HS-27A (cell line): ENCODE data around the gene CAPN11.

Experiments
- DNase-seq: peaks from one replicate; pipeline ENCODE4 v3.0.0-alpha.2; 2012; ENCODE audit warnings: low read depth, missing footprints

The CAPN11 gene

DNA sequence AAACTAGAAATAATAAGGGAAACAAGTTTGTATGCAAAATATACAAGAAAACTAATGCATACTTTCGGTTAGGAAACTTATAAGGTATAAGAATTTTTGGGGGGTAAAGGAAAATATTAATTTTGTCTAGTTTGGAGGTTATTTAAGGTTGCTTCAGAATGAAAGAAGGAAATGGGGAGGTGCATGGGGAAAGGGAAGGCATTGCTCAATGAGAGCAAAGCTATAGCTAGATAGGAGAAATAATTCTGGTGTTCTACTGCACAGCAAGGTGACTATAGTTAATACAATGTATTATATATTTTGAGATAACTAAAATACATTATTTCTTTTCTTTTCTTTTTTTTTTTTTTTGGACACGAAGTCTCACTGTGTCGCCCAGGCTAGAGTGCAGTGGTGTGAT is 52.7 kb downstream of the CAPN11 start:
- DNase-seq: no peak

DNA sequence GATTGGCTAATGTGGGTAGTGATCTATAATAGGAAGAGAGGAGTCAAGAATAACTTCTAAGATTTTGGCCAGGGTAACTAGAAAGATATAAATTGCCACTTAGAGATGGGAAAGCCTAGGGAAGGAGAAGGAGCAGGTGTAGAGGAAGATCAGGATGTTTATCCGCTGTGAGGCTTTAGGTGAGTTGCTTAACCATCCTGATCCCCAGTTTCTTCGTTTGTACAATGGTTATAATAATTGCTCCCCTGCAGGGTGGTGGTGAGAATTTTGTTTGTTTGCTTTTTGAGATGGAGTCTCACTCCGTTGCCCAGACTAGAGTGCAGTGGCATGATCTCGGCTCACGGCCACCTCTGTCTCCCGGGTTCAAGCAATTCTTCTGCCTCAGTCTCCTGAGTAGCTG is 55.7 kb downstream of the CAPN11 start:
- no peak for DNase-seq

DNA sequence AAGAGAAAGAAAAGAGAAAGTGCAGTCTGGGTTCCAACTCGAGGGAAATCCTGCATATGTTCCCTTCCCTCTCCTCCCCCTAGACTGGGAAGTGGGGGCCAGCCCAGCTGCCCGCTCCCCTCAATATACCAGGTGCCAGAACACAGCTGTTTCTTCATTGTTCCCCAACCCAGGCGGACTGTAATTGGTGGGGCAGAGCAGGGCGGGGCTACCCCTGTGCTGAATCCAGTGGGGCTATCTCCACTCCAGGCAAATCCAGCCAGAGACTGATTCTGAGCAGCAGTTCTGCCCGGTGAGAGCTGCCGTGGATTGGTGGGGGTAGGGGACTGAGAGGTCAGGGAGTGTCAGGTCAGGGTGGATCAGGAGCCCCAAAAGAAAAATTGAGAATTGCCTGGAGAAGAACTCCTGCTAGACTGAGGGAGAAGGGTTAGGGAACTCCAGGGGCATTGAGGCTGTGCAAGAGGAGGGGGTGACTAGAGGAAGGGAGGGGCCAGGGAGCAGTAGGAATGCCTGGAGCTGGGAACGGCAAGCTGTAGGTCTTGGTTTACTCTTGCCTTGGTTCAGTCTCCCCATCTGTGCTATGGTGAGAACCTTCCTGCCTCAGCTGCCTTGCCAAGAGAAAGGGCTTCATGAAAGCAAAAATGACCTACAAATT is 58.2 kb downstream of the CAPN11 start, which contains the start of gene MYMX:
MYMX (plus strand) TSS at position 250 of the 655 bp plus-strand sequence. CDS start 546 bp downstream, outside the sequence.
- no peak for DNase-seq

DNA sequence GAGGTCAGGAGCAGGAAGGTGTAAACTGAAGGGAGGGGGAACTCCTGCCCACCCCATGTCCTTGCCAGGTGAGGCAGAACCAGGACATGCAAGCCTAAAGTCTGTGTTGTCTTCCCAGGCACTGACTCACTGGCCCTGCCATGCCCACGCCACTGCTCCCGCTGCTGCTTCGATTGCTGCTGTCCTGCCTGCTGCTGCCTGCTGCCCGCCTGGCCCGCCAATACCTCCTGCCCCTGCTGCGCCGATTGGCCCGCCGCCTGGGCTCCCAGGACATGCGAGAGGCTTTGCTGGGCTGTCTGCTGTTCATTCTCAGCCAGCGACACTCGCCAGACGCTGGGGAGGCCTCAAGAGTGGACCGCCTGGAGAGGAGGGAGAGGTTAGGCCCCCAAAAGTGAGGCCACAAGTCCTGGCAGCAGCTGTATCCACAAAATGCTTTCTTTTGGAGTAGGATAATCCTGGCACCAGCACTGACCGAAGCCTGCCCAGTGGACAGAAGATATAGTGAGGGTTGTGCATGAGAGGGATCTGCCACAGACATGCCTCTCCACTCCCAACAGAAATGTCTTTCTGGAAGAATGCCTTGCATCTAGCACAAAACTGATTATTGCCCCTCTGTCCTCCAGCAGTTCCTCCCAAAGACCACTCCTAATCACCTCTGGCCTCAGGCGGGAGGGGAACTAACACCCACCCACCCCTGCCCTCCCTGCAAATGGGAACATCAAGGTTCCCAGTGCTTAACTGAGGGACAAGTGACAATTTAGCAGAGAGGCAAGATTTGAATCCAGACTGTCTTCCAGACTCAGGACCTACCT is 58.9 kb downstream of the CAPN11 start:
- no peak for DNase-seq

DNA sequence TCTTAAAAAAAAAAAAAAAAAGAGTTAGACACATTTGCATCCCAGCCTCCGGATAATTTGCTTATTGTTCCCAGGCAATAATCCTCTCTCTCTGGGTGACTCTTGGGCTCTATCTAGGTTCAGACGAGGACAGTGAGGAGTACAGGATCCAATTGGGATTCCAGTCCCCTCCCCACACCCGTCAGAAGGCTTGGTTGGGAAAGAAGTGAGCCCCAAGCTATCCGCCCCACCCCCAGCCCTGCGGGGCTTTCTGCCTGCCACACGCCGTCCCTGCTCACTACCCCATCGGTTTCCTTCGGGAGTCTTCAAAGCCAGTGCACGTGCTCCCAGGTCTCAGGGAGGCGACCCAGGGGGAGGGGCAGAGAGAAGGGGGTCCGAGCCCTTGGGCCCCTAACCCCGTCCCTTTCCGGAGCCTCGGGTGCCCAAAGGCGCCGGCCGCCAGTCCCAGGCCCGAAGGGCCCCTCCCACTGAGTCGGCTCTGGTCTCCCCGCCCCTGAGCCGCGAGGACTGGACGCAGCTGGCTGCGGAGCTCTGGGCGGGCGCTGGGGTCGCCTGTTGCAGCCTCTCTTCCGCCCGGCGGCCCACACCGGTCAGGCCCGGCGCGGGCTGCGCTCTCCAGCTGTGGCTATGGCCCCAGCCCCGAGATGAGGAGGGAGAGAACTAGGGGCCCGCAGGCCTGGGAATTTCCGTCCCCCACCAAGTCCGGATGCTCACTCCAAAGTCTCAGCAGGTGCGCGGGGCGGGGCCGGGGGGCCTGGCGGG is 60.6 kb downstream of the CAPN11 start:
- no peak for DNase-seq

DNA sequence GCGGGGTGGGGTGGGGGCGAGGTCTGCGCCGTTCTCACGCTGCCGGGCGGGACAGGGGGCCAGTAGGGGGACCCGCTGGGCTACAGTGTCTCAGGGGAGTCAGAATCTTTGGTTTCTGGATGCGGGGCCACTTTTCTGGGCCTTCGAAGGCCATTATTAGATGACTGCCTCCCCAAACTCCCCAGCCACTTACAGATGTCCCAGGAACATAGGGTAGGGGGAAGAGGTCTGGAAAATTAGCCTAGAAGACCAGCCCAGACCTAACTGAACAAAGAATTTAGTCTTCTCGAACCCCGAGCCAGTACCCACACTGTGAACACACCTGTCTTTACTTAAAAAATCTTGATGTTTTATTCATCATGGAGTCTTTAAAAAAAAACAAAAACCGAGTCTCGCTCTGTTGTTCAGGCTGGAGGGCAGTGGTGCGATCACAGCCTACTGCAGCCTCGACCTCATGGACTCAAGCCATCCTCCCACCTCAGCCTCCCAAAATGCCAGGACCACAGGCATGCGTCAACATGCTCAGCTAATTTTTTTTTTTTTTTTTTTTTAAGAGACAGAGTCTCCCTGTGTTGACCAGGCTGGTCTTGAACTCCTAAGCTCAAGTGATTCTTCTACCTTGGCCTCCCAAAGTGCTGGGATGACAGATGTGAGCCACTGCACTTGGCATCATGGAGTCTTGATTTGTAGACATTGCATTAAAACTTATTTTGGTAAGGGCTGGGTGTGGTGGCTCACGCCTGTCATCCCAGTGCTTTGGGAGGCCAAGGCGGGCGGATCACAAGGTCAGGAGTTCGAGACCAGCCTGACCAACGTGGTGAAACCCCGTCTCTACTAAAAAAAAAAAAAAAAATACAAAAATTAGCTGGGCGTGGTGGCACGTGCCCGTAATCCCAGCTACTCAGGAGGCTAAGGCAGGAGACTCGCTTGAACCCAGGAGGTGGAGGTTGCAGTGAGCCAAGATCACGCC is 61.5 kb downstream of the CAPN11 start:
- DNase-seq: no peak

DNA sequence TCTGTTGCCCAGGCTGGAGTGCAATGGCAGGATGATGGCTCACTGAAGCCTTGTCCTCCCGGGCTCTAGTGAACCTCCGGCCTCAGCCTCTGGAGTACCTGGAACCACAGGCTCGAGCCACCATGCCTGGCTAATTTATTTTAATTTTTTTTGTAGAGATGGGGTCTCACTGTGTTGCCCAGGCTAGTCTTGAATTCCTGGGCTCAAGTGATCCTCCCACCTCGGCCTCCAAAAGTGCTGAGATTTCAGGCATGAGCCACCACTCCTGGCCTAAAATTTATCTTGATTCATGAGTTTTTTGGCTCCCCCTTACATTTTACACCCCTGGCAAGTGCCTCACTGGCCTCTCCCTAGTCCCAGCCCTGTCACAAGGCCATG is 62.3 kb downstream of the CAPN11 start:
- DNase-seq: no peak

DNA sequence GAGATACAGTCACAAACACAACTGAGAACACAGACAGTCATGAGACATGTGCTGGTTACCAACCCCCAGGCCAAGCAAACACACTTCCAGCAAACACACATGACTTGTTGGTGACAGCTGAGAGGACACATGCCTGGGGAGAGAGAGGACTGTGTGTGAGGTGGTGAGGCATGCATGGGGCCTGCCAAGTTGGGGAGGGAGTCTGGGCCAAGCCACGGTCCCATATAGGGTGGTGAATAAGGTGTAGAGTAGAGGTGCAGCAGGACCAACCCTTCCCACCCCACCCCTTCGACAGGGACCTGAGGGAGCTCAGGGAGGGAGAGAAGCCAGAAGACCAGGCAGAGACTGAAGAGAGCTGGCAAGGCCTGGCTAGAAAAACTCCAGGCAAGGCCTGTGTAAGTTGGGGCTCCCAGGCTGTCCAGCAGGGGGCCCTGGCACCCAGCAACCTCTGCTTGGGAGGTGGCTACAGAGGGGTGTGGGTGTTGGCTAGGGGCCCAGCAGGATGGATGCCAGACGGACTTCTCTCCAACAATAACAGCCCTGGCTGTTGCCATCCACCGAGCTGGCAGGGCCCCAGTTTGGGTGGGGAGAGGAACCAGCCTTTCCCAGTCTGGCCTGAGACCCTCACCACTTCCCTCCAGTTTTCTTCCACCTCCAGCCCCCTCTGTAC is 62.8 kb downstream of the CAPN11 start:
- peak; percentile 93 for DNase-seq

DNA sequence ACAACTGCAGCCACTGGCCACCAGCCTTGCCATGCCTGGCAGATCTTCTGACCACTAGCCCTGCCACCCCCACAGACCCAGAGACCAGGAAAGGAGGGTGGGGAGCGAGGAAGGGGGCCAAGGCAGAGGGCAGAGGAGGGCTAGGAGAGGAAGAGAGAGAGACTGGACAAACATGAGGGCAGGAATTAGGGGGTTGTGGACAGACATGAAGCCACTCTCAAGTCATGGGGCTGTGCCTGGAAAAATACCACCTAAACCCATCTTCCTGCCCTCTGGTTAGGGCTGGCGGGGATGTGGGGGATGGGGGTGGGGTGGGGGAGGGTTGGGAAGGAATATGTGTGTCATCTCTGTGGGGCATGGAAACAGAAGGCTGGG is 63.3 kb downstream of the CAPN11 start:
- no peak for DNase-seq

DNA sequence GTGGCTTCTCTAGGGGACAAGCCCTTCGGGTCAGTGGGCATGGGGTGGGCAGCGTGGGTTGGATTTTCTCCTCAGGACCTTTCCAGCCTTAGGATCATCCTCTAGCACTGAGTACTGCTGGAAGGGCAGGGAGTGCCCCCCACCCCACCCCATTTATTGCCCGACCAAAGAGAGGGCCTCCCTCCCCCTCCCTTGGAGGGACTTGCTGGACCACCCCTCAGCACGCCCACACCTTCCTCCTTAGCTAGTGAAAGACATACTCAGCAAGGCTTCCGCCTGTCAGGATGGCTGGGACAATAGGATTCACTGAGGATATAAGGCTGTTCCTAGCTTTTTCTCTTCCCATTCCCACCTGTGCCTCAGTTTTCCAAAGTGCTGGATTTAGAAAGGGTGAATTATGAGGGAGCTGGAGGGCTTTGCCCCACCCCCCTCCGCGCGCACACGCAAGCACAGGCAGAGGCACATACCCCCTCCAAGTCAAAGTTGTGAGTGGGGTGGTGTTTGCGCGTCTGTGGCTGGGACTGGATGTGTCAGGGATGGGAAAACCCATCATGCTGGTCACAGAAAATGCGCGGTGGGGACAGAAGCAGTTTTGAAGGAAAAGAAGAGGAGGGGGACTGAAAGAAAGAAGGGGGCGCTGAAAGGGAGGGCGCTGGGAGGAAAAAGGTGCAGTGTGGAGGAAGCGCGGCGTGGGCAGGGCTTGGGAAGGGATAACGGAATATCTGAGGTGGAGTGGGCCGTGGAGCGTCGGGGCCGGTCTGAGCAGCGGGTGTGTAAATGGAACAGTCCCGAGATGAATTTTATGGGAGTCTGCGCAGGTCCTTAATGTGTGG is 64.1 kb downstream of the CAPN11 start:
- DNase-seq: no peak

DNA sequence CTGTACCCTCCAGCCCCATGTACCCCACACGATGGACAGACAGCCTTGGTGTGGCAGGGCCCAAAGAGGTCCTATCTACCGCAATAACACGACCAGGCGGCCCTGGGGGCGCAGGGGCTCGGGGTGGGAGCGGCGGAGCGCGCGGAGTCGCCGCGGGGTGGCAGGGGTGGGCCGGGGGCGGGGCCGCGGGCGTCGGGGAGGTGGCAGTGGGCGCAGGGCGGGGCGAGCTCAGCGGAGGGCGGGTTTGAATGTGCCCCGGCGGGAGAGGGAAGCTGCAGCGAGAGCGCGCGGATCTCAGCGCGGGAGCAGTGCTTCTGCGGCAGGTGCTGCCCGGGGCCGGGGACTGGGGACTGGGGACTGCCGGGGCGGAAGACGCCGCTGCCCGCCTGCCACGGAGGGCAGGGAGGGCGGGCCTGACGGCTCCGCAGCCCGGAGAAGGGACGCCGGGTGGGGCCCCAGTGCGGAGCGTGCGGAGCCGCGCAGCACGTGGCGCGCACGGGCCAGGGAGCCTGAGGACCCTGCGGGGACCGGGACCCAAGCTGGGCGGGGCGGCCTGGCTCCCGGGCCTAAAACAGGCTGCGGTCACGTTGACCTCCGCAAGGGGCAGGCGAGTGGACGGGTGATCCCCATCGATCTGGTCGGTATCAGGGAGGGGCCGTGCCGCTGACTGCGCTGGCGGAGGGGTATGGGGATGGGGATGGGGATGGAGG is 64.9 kb downstream of the CAPN11 start, which contains the start of gene SLC29A1:
SLC29A1 (plus strand) TSS at position 277 of the 710 bp plus-strand sequence. CDS start 3,719 bp downstream, outside the sequence.
- no peak for DNase-seq

DNA sequence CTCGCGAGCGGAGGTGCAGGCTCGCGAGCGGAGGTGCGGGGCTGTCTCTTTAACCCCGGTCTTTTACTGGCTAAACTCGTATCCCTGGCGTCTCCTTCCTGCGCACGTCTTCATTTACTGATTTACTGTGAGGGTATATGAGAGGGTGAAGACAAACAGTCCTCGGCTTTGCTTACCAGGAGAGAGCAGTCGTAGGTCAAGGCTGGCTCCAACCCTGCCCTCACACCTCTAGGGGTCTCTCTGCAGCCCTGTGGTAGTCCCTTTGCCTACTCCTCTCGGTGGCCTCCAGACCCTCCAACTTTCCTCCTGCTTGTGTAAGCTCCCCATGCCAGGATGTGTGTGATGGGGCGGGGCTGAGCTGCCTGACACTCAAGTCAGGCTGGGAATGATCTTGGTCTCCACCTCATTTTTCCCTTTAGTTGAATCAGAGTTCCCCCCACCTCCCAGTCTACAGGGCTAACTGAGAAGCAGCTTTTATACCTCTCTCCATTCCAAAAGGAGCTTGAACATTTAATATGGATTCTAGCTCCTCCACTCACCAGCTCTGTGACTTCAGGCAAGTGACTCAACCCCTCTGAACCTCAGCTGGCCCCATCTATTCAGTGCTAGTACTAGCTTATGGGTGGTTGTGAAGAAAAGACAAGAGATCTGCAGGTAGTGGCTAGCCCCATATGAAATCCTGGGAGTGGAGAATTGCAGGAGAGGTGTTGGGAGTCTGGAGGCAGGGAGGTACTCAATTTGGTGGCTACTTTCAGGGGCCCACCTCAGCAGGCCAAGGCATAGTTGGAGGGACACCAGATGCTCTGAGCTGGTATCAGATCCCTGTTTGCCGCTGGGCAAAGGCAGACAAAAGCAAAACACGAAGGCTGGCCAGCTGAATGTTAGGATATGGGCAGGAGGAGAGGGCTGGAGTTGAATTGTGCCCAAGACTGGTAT is 65.7 kb downstream of the CAPN11 start:
- DNase-seq: no peak

DNA sequence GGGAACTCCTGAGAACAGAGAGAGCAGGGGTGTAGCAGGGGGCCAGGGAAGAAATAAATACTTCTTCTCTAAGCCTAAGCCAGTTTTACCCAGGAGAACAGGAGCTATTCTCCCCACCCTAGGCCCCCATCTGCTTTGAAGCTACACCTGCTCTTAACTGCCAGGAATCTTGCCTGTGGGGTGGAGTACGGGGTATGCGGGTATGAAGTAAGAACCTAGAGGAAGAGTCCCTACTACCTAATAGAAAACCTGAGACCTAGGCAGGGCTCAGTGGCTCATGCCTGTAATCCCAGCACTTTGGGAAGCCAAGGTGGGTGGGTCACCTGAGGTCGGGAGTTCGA is 66.3 kb downstream of the CAPN11 start:
- no peak for DNase-seq

DNA sequence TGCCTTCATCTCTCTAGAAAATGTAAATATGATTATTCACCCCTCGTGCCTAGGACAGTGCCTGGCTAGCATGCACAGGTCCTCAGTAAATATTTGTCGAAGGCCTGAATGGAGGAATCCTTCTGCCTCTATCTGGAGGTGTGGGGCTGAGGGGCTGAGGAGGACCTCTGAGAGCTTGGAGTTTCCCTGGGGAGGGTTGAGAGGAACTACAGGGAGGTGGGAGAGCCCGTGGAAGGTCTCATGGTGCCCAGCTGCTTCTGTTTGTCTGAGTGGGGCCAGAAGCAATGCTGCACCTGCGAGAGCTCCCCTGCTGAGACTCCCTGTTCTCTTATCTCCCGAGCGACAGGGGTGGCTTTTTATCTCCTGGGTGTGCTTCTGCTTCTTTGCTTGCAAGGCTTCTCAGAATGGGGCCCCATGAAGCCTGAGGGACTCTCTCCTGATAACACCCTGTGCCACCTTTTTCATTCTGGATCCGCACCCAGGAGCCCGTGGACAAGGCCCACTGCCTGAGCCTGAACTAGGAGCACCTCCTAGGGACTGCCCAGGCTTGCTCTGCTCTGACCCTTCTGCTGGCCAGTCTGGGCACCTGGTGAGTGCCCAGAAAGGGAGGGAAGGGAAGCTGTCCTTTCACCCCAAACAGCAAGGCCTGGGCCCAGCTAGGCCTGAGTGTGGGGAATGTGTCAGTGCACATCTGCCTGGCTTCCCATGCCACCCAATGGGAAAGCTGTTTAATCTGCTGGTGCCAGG is 67.1 kb downstream of the CAPN11 start:
- DNase-seq: no peak

DNA sequence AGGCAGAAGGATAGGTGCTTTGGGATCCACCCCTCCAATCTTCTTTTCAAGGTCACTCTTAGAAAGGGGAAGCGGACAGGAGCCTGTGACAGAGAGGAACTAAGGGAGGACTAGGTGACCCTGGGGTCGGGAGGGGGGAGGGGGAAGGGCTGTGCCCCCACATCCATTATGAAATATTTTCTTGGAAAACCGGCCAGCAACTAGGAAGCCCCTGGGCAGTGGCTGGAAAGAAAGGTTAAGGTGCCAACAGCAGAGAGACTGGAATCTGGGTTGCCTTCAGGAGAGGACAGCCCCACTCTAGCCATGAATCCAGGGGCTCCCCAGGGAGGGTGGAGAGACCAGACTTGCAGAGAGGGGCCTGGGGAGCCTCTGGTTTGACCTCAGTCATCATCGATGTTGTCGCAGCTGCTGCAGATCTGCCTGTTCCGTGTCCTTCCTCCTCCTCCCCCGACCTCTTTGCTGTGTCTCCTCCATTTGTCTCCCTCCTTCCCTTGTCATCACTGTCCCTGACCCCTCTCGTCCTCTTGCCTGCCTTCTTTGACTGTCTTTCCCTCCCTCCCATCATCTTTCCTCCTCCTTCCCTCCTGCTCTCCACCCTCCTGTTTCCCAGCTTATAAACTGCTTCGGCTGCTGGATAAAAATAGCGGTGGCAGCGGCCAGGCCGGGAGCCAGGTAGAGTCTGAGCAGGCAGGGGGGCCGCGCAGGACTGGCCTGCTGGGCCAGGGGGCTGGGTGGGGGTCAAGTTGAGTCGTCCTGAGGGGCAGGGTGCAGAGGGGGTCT is 67.9 kb downstream of the CAPN11 start:
- DNase-seq: no peak

DNA sequence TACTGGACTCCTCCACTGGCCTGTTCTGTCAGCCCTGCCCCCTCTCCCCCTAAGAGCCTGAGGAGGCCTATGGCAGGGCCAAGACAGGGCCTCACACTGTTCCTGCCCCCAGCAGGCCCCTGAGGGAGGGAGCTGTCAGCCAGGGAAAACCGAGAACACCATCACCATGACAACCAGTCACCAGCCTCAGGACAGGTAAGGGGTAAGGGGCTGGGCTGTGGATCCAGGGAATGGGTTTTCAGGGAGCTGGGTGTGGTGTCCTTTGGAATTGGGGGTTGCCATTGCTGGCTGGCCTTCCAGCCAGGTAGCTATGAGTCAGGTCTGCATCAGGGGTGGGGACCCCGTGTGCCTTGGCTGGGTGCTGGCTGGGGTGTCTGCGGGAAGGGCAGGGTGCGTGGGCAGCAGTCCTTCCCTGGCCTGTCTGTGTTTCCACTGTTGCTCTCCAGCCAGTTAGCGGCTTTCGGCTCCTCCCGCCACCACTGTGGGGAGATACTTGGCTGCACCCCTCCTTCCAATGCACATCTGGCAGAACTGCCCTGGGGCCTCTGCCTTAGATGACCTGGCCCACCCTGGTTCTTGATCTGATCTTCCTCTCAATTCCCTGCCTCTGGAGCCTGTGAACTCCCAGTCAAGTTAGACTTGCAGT is 68.7 kb downstream of the CAPN11 start:
- no peak for DNase-seq
